PC-9 (cell line): ENCODE data around the gene PTPRS. TPM values are rescaled to one million over a fixed set of nuclear protein-coding genes. Genes with fewer than 3 reads are reported as not detected.
"Not testable (repeated sequence)": the region's sequence is repeated elsewhere in the genome, so short reads cannot be mapped to it uniquely, and the experiment has no call there.

Experiments used
- BruUV-seq: library from RNA; stranded (reverse); fragments of 400-500 nt; replicated peaks from 2 replicates; lab custom pipeline; 2021; lab: Mats Ljungman, UMichigan
- CTCF ChIA-PET: fragments of 300-600 bp; sonication (Branson Sonifier 250); formaldehyde crosslinking; loops from one replicate; lab custom pipeline; 2022; ENCODE audit warnings: antibody characterized with exemption; lab: Charles Lee
- POLR2A ChIA-PET: fragments of 300-600 bp; sonication (Branson Sonifier 250); formaldehyde crosslinking; loops from one replicate; lab custom pipeline; 2022; ENCODE audit warnings: antibody characterized with exemption; ENCODE audit not compliant: unreplicated experiment; lab: Charles Lee
- DNase-seq, 2 experiments: peaks; one replicate each; pipeline versions ENCODE4 v3.0.0 to v3.0.0-alpha.2; 2015 to 2022; ENCODE audit warnings: mixed read lengths in 1 of 2
- H2AFZ ChIP-seq: fragments of 200-600 bp; sonication (generic); 2 replicates; pipeline ENCODE4 v1.8.1; 2017; ENCODE audit warnings: antibody characterized with exemption
- H3F3A ChIP-seq: fragments of 200-600 bp; sonication (generic); 2 replicates; pipeline ENCODE4 v1.8.1; 2017; ENCODE audit warnings: antibody characterized with exemption, mild to moderate bottlenecking, low read depth; ENCODE audit not compliant: insufficient read depth
- H3K27ac ChIP-seq: fragments of 200-600 bp; sonication (generic); 2 replicates; pipeline ENCODE4 v1.6.1; 2016; ENCODE audit warnings: mixed run types
- H3K27me3 ChIP-seq: fragments of 200-600 bp; sonication (generic); 2 replicates; pipeline ENCODE4 v1.6.1; 2016; ENCODE audit warnings: low read depth, mixed run types; ENCODE audit not compliant: insufficient read depth
- H3K36me3 ChIP-seq: fragments of 200-600 bp; sonication (generic); 2 replicates; pipeline ENCODE4 v1.6.1; 2016; ENCODE audit warnings: low read depth, mixed run types
- H3K4me1 ChIP-seq: fragments of 200-600 bp; sonication (generic); replicated peaks from 2 replicates; pipeline ENCODE4 v1.6.1; 2016; ENCODE audit warnings: mixed run types; ENCODE audit not compliant: insufficient read depth
- H3K4me2 ChIP-seq: fragments of 200-600 bp; sonication (generic); 2 replicates; pipeline ENCODE4 v1.6.1; 2017; ENCODE audit warnings: mixed run types
- H3K4me3 ChIP-seq: fragments of 200-600 bp; sonication (generic); 2 replicates; pipeline ENCODE4 v1.6.1; 2016; ENCODE audit warnings: mixed run types
- H3K79me2 ChIP-seq: fragments of 200-600 bp; sonication (generic); 2 replicates; pipeline ENCODE4 v1.6.1; 2017; ENCODE audit warnings: low read depth, mixed run types
- H3K9me2 ChIP-seq: fragments of 200-600 bp; sonication (generic); 2 replicates; pipeline ENCODE4 v1.8.1; 2017; ENCODE audit warnings: mild to moderate bottlenecking; ENCODE audit not compliant: insufficient read depth
- H3K9me3 ChIP-seq: fragments of 200-600 bp; sonication (generic); 2 replicates; pipeline ENCODE4 v1.8.1; 2016; ENCODE audit warnings: low read depth; ENCODE audit not compliant: insufficient read depth
- H4K20me1 ChIP-seq: fragments of 200-600 bp; sonication (generic); 2 replicates; pipeline ENCODE4 v1.8.1; 2017; ENCODE audit not compliant: insufficient read depth
- CTCF ChIP-seq: fragments of 200-600 bp; sonication (generic); conservative IDR thresholded peaks from 2 replicates; pipeline ENCODE4 v1.6.1; 2017; ENCODE audit warnings: mixed run types, antibody characterized with exemption, mild to moderate bottlenecking, moderate library complexity
- EZH2 ChIP-seq: fragments of 200-600 bp; sonication (generic); IDR thresholded peaks from 2 replicates; pipeline ENCODE4 v1.8.0; 2017; ENCODE audit warnings: antibody characterized with exemption, low read depth
- intact Hi-C: fragments of 100-400 bp; cut with micrococcal nuclease; formaldehyde crosslinking; loops from one replicate; pipeline ENCODE4 v1.10.0; 2022; ENCODE audit not compliant: unreplicated experiment
- total RNA-seq: library from RNA; stranded (reverse); gene quantifications from 2 replicates; pipeline ENCODE4 v1.2.3, GENCODE V29; 2021

PTPRS gene
- total RNA-seq, 1 experiment from 2014 or later: 131 TPM

GRCh38 chr19:5330307-5330720 is 10.3 kb downstream of the PTPRS start:
- no peak overlapping the region for H3K27ac ChIP-seq
- POLR2A ChIA-PET: no interaction called here
- H4K20me1 ChIP-seq: no peaks in the 10 kb centered on the region
- no peaks in the 10 kb centered on the region for H3K79me2 ChIP-seq
- CTCF ChIA-PET: no interaction called here
- TF ChIP-seq CTCF: no peak
- no peak for TF ChIP-seq EZH2
- H2AFZ ChIP-seq: no peak overlapping the region
- no peaks in the 10 kb centered on the region for H3F3A ChIP-seq
- no TSS peak for BruUV-seq
- H3K4me1 ChIP-seq: no peaks in the 10 kb centered on the region
- intact Hi-C loops: no loop called here
- H3K4me2 ChIP-seq: no peak overlapping the region
- H3K36me3 ChIP-seq: no peaks in the 10 kb centered on the region
- H3K27me3 ChIP-seq: no peaks in the 10 kb centered on the region
- no peak overlapping the region for H3K4me3 ChIP-seq
- no peaks in the 10 kb centered on the region for H3K9me3 ChIP-seq
- H3K9me2 ChIP-seq: no peaks in the 10 kb centered on the region
- no peak for DNase-seq

GRCh38 chr19:5329141-5329540 is 11.5 kb downstream of the PTPRS start:
- no peak for DNase-seq
- intact Hi-C loops: no loop called here
- Histone ChIP-seq H3K9me2 (no peaks in the 10 kb centered on the region), H4K20me1 (no peaks in the 10 kb centered on the region), H3F3A (no peaks in the 10 kb centered on the region), H3K27me3 (no peaks in the 10 kb centered on the region), H3K27ac (no peak overlapping the region), H3K4me2 (no peak overlapping the region), H3K36me3 (no peaks in the 10 kb centered on the region), H3K4me1 (no peaks in the 10 kb centered on the region), H3K79me2 (no peaks in the 10 kb centered on the region), H3K4me3 (no peak overlapping the region), H3K9me3 (no peaks in the 10 kb centered on the region), H2AFZ (no peak overlapping the region)
- POLR2A ChIA-PET: no interaction called here
- CTCF ChIA-PET: no interaction called here
- no peak for TF ChIP-seq CTCF
- no peak for TF ChIP-seq EZH2
- no TSS peak for BruUV-seq

GRCh38 chr19:5328407-5328806 is 12.2 kb downstream of the PTPRS start:
- POLR2A ChIA-PET, H3K79me2 ChIP-seq, H3K27ac ChIP-seq, H3K36me3 ChIP-seq, H3K4me1 ChIP-seq, CTCF ChIA-PET, DNase-seq, intact Hi-C loops, H4K20me1 ChIP-seq, BruUV-seq, H2AFZ ChIP-seq, H3F3A ChIP-seq, H3K4me2 ChIP-seq, H3K9me2 ChIP-seq, H3K4me3 ChIP-seq, H3K27me3 ChIP-seq, H3K9me3 ChIP-seq: not testable (repeated sequence)

- intact Hi-C loops: no loop called here
- TF ChIP-seq EZH2 (no peak), CTCF (no peak)
- POLR2A ChIA-PET: interaction anchor here (0.6 kb wide), 1 partner anchor 353 kb away, joined by 3 read pairs; the partner anchor contains the start of gene MICOS13
Measured at GRCh38 chr19:5326986-5327623, 13.5 kb downstream of the PTPRS start.

More at GRCh38 chr19:5326986-5327623, 13.5 kb downstream of the PTPRS start:
- BruUV-seq: no TSS peak
- Histone ChIP-seq H3K79me2 (no peaks in the 10 kb centered on the region), H3K36me3 (no peaks in the 10 kb centered on the region), H4K20me1 (no peaks in the 10 kb centered on the region), H3K4me3 (no peak overlapping the region), H3F3A (no peaks in the 10 kb centered on the region), H3K27me3 (no peaks in the 10 kb centered on the region), H2AFZ (no peak overlapping the region), H3K9me3 (no peaks in the 10 kb centered on the region), H3K9me2 (no peaks in the 10 kb centered on the region), H3K4me1 (no peaks in the 10 kb centered on the region), H3K27ac (no peak overlapping the region), H3K4me2 (no peak overlapping the region)
- DNase-seq: no peak
- CTCF ChIA-PET: no interaction called here
